HepG2 (cell line): ENCODE data around the gene ALK. TPM values are rescaled to one million over a fixed set of nuclear protein-coding genes. Genes with fewer than 3 reads are reported as not detected.

Experiments used
- ATAC-seq: fragments of 200-7000 bp; cut with Tn5 transposase; 3 replicates; pipeline ENCODE4 v1.9.1; 2020; ENCODE audit warnings: mild to moderate bottlenecking, moderate library complexity
- BruUV-seq: library from RNA; stranded (reverse); fragments of 400-500 nt; replicated peaks from 2 replicates; lab custom pipeline; 2021; lab: Mats Ljungman, UMichigan
- CTCF ChIA-PET: fragments of 300-600 bp; formaldehyde crosslinking; extraction: SDS; loops from one replicate; lab custom pipeline; 2021; ENCODE audit warnings: low total read pairs, inconsistent platforms, low intra/inter-chr PET ratio; lab: Yijun Ruan, JAX
- POLR2A ChIA-PET: fragments of 350-600 bp; sonication (Branson Sonifier 250); formaldehyde crosslinking; loops from one replicate; lab custom pipeline; 2020; ENCODE audit warnings: antibody characterized with exemption, inconsistent platforms; lab: Yijun Ruan, JAX
- DNase-seq: peaks from one replicate; pipeline ENCODE4 v3.0.0-alpha.2; 2015; ENCODE audit warnings: low spot score
- FAIRE-seq: peaks from 3 replicates; lab custom pipeline; 2011; peaks lifted over from hg19 to GRCh38; lab: Jason Lieb, UNC
- H2AFZ ChIP-seq: one replicate; pipeline ENCODE4 v1.6.1; 2011; ENCODE audit warnings: low read length, inconsistent platforms
- H3K27ac ChIP-seq: fragments of 300-600 bp; 3 replicates; pipeline ENCODE4 v1.8.0; 2011; ENCODE audit warnings: mixed run types, mild to moderate bottlenecking, mixed read lengths, low read length, inconsistent platforms; ENCODE audit not compliant: insufficient read depth; ENCODE audit errors: extremely low read length
- H3K27me3 ChIP-seq, 2 experiments: fragments of 200-600 bp in 1 of 2; 2 replicates in 1 of 2; 3 replicates in 1 of 2; pipeline versions ENCODE4 v1.6.0 to v1.8.0; 2011; ENCODE audit warnings: low read length in 2 of 2, mild to moderate bottlenecking in 2 of 2, moderate library complexity in 2 of 2, inconsistent platforms in 1 of 2; ENCODE audit not compliant: insufficient read depth in 2 of 2, control insufficient read depth in 1 of 2
- H3K36me3 ChIP-seq, 2 experiments: fragments of 200-600 bp in 1 of 2; replicated peaks in 1 of 2; 2 replicates in 1 of 2; 3 replicates in 1 of 2; pipeline versions ENCODE4 v1.5.1 to v1.8.0; 2011; ENCODE audit warnings: low read length in 2 of 2, inconsistent platforms in 1 of 2; ENCODE audit not compliant: insufficient read depth in 2 of 2, control insufficient read depth in 1 of 2
- H3K4me1 ChIP-seq: 2 replicates; pipeline ENCODE4 v1.5.1; 2012; ENCODE audit warnings: low read length, inconsistent platforms; ENCODE audit not compliant: insufficient read depth
- H3K4me2 ChIP-seq: 2 replicates; pipeline ENCODE4 v1.6.0; 2011; ENCODE audit warnings: low read depth, low read length, inconsistent platforms
- H3K4me3 ChIP-seq, 3 experiments: fragments of 200-600 bp in 1 of 3; sonication (generic), shearing (Covaris generic) in 1 of 3; replicated peaks in 1 of 3; 2 replicates each; pipeline ENCODE4 v1.5.1; 2011 to 2016; ENCODE audit warnings: low read length in 3 of 3, inconsistent platforms in 2 of 3, low read depth in 2 of 3, mild to moderate bottlenecking in 2 of 3, control low read depth in 1 of 3, mixed read lengths in 1 of 3; ENCODE audit not compliant: insufficient read depth in 1 of 3
- H3K79me2 ChIP-seq: one replicate; pipeline ENCODE4 v1.6.1; 2011; ENCODE audit warnings: low read length, inconsistent platforms; ENCODE audit not compliant: insufficient read depth
- H3K9ac ChIP-seq: 2 replicates; pipeline ENCODE4 v1.6.0; 2011; ENCODE audit warnings: mild to moderate bottlenecking, low read depth, low read length, inconsistent platforms; ENCODE audit not compliant: insufficient read depth
- H3K9me3 ChIP-seq: 2 replicates; pipeline ENCODE4 v1.5.1; 2012; ENCODE audit warnings: mild to moderate bottlenecking, low read length
- H4K20me1 ChIP-seq: 2 replicates; pipeline ENCODE4 v1.6.0; 2011; ENCODE audit warnings: inconsistent platforms, mild to moderate bottlenecking, low read length, moderate library complexity; ENCODE audit not compliant: insufficient read depth
- HDAC2 ChIP-seq: sonication (generic); formaldehyde crosslinking; IDR thresholded peaks from 2 replicates; pipeline ENCODE4 v1.4.0; 2020; ENCODE audit warnings: missing genetic modification reagents
- HOXA3 ChIP-seq: sonication (generic); formaldehyde crosslinking; IDR thresholded peaks from 2 replicates; pipeline ENCODE4 v1.5.0; 2020; ENCODE audit warnings: missing genetic modification reagents
- JUND ChIP-seq: sonication (generic); formaldehyde crosslinking; IDR thresholded peaks from 2 replicates; pipeline ENCODE4 v1.8.0; 2022; ENCODE audit warnings: mild to moderate bottlenecking, missing genetic modification reagents
- KDM6A ChIP-seq: IDR thresholded peaks from 2 replicates; pipeline ENCODE4 v1.6.1; 2016; ENCODE audit warnings: low read depth
- MTF1 ChIP-seq: sonication (generic); formaldehyde crosslinking; IDR thresholded peaks from 2 replicates; pipeline ENCODE4 v1.5.0; 2020; ENCODE audit warnings: missing genetic modification reagents
- STAG1 ChIP-seq: sonication (generic); formaldehyde crosslinking; IDR thresholded peaks from 2 replicates; pipeline ENCODE4 v1.4.0; 2020; ENCODE audit warnings: missing genetic modification reagents
- TAF15 ChIP-seq: fragments of 200-400 bp; formaldehyde crosslinking; IDR thresholded peaks from one replicate; pipeline ENCODE4 v1.6.1; 2018; ENCODE audit warnings: mild to moderate bottlenecking, low read depth, low read length; ENCODE audit not compliant: poor library complexity, severe bottlenecking
- ZKSCAN8 ChIP-seq: IDR thresholded peaks from 2 replicates; pipeline ENCODE4 v1.6.1; 2016; ENCODE audit warnings: borderline replicate concordance, missing genetic modification reagents, missing compliant biosample characterization
- ZNF543 ChIP-seq: sonication (generic); formaldehyde crosslinking; IDR thresholded peaks from 2 replicates; pipeline ENCODE4 v1.4.0; 2020; ENCODE audit warnings: mild to moderate bottlenecking, missing genetic modification reagents
- ZNF839 ChIP-seq: sonication (generic); formaldehyde crosslinking; IDR thresholded peaks from 2 replicates; pipeline ENCODE4 v1.4.0; 2020; ENCODE audit warnings: missing genetic modification reagents, mild to moderate bottlenecking, borderline replicate concordance
- WGBS: methylation state at CpG from one replicate; pipeline ENCODE4 v1.1.6; 2017; ENCODE audit warnings: low lambda C conversion rate; 5-methylcytosine and 5-hydroxymethylcytosine counted together
- in situ Hi-C: cut with HindIII; loops from 2 replicates; pipeline ENCODE4 v1.10.0; 2017; ENCODE audit warnings: low pct_unique_long_range_greater_than_20kb; ENCODE audit not compliant: extremely low pct_ligation_motif_present
- intact Hi-C: fragments of 100-400 bp; cut with micrococcal nuclease; formaldehyde crosslinking; loops from one replicate; pipeline ENCODE4 v1.10.0; 2022; ENCODE audit not compliant: unreplicated experiment
- polyA plus RNA-seq, 8 experiments: library from polyadenylated mRNA; depleted of rRNA in 3 of 8; stranded (reverse) in 7 of 8; unstranded in 1 of 8; fragments of >200 nt; fragmentation: Illumina TruSeq in 4 of 8; extraction: Trizol in 4 of 8; gene quantifications; 2 replicates each; pipeline versions ENCODE4 v1.2.1 to v1.2.3, GENCODE V29; 2011 to 2016; ENCODE audit warnings: low read depth in 4 of 8, missing spikeins in 1 of 8, mixed read lengths in 1 of 8; ENCODE audit not compliant: insufficient read depth in 1 of 8
- total RNA-seq, 5 experiments: library from RNA; depleted of rRNA; stranded (reverse); fragments of >200 nt; fragmentation: Illumina TruSeq; extraction: Trizol; gene quantifications; 2 replicates each; pipeline ENCODE4 v1.2.3, GENCODE V29; 2016; ENCODE audit warnings: low read depth in 1 of 5
- TF ChIP-seq, protein P1 (sequence below): sonication (generic); formaldehyde crosslinking; IDR thresholded peaks from 2 replicates; pipeline ENCODE4 v1.5.0; 2020; ENCODE audit warnings: mild to moderate bottlenecking, missing genetic modification reagents, moderate library complexity
- TF ChIP-seq, protein P2 (sequence below): sonication (generic); formaldehyde crosslinking; IDR thresholded peaks from 2 replicates; pipeline ENCODE4 v1.4.0; 2020; ENCODE audit warnings: mild to moderate bottlenecking, missing genetic modification reagents
- TF ChIP-seq, protein P3 (sequence below): sonication (generic); formaldehyde crosslinking; IDR thresholded peaks from 2 replicates; pipeline ENCODE4 v1.8.1; 2023; ENCODE audit warnings: mild to moderate bottlenecking, moderate library complexity, missing genetic modification reagents
- TF ChIP-seq, protein P4 (sequence below): IDR thresholded peaks from 2 replicates; pipeline ENCODE4 v1.6.1; 2016

The ALK gene
- total and polyA plus RNA-seq, 2 of the 13 experiments (the other 11 are each of a cell fraction or from before 2014, with no cell fraction given), result not detected

DNA sequence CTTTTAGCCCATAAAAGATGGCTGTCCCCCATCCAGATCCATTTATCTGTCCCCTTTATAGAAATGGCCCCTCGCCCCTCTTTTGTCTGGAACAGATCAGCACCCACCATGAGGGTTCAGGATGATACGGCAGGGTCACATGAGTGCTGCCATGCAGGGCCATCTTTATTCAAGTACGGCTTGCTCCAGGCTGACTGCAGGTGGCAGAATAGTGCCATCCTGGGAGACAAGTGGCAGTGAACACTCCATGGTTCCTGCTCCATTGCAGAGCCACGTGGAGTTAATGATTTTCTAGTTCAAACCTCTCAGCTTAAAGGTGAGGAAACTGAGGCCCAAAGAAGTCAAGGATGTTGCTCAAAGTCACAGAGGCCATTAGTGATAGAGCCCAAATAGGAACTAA, 625.5 kb downstream of the ALK start:
- 0 out of 3 replicates have a peak, but pooled peaks have one; percentile 39 for ATAC-seq
- no peaks in the 10 kb centered on the region for H4K20me1 ChIP-seq
- H3K9me3 ChIP-seq, result no peaks in the 10 kb centered on the region
- no peak overlapping the region for H3K9ac ChIP-seq
- CTCF ChIA-PET, result no interaction called here
- no peak overlapping the region for H3K4me2 ChIP-seq
- no peak for FAIRE-seq
- DNase-seq, result no peak
- H3K27ac ChIP-seq, result no peak overlapping the region
- intact Hi-C loops, result no loop called here
- BruUV-seq, result no TSS peak
- TF ChIP-seq, protein P1, sequence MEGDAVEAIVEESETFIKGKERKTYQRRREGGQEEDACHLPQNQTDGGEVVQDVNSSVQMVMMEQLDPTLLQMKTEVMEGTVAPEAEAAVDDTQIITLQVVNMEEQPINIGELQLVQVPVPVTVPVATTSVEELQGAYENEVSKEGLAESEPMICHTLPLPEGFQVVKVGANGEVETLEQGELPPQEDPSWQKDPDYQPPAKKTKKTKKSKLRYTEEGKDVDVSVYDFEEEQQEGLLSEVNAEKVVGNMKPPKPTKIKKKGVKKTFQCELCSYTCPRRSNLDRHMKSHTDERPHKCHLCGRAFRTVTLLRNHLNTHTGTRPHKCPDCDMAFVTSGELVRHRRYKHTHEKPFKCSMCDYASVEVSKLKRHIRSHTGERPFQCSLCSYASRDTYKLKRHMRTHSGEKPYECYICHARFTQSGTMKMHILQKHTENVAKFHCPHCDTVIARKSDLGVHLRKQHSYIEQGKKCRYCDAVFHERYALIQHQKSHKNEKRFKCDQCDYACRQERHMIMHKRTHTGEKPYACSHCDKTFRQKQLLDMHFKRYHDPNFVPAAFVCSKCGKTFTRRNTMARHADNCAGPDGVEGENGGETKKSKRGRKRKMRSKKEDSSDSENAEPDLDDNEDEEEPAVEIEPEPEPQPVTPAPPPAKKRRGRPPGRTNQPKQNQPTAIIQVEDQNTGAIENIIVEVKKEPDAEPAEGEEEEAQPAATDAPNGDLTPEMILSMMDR (CRISPR knock-in tag), result peak; percentile 41; the same call in 1 of the 2 replicates
- TF ChIP-seq STAG1 (CRISPR knock-in tag) (peak; percentile 28; the same call in 1 of the 2 replicates), ZNF839 (CRISPR knock-in tag) (no peak), ZKSCAN8 (no peak)
- TF ChIP-seq, all 625 proteins: peak for 2
- WGBS, result 2% methylated on average over 4 of the region's 4 CpGs
- Histone ChIP-seq H3K4me3 (no peak overlapping the region), H3K27me3 (peaks cover 0 to 5% of the 10 kb centered on the region in 2 experiments; a peak in 1 of 5 replicates), H3K79me2 (no peaks in the 10 kb centered on the region), H3K4me1 (no peaks in the 10 kb centered on the region), H2AFZ (no peak overlapping the region), H3K36me3 (no peaks in the 10 kb centered on the region)
- POLR2A ChIA-PET, result no interaction called here
- in situ Hi-C loops, result no loop called here

DNA sequence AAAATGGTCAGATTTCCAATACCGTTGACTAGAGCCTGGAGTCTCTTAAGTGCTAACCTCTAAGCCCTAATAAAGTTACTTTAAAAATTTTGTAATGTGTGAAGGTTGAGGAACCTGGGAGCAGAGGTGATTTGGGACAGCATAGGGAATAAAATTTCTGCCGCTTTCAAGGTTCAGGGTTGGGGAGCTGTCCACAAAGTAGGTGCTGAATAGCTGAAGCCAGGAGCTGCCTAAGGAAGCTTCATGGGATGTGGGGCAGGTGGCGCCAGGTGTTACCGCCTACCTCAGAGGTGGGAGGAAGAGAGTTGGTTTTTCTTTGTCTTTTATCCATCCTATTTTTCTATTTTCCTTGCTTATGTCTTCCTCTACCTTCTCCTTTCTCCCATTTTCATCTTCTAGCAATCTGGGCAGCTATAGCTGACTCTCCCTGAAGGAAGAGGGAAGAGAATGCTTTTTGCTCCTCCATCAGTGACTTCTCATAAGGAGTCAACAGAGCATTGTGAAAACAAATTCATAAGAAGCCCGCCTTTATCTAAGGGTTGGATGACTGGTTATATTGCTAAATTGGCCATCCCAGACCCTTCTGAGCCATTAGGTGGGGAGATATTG, 627.5 kb downstream of the ALK start:
- BruUV-seq, result no TSS peak
- ATAC-seq (peak; percentile 45; the same call in 1 of the 3 replicates), DNase-seq (peak; percentile 19), FAIRE-seq (no peak)
- Histone ChIP-seq H3K9ac (no peak overlapping the region), H3K27me3 (peaks cover 0 to 5% of the 10 kb centered on the region in 2 experiments; a peak in 2 of 5 replicates), H3K4me2 (no peak overlapping the region), H4K20me1 (no peaks in the 10 kb centered on the region), H3K79me2 (no peaks in the 10 kb centered on the region), H3K36me3 (no peaks in the 10 kb centered on the region), H3K4me3 (no peak overlapping the region), H3K4me1 (no peaks in the 10 kb centered on the region), H3K27ac (no peak overlapping the region), H2AFZ (no peak overlapping the region), H3K9me3 (no peaks in the 10 kb centered on the region)
- WGBS, result 6% methylated on average over 5 of the region's 5 CpGs
- intact Hi-C loops, result no loop called here
- in situ Hi-C loops, result no loop called here
- POLR2A ChIA-PET, result no interaction called here
- CTCF ChIA-PET, result no interaction called here
- TF ChIP-seq, protein P2, sequence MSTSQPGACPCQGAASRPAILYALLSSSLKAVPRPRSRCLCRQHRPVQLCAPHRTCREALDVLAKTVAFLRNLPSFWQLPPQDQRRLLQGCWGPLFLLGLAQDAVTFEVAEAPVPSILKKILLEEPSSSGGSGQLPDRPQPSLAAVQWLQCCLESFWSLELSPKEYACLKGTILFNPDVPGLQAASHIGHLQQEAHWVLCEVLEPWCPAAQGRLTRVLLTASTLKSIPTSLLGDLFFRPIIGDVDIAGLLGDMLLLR (CRISPR knock-in tag), result no peak
- TF ChIP-seq JUND (CRISPR knock-in tag) (no peak), KDM6A (no peak), TAF15 (no peak), HDAC2 (CRISPR knock-in tag) (peak; percentile 49), ZNF543 (CRISPR knock-in tag) (no peak), MTF1 (CRISPR knock-in tag) (no peak), HOXA3 (CRISPR knock-in tag) (no peak)
- TF ChIP-seq, protein P3, sequence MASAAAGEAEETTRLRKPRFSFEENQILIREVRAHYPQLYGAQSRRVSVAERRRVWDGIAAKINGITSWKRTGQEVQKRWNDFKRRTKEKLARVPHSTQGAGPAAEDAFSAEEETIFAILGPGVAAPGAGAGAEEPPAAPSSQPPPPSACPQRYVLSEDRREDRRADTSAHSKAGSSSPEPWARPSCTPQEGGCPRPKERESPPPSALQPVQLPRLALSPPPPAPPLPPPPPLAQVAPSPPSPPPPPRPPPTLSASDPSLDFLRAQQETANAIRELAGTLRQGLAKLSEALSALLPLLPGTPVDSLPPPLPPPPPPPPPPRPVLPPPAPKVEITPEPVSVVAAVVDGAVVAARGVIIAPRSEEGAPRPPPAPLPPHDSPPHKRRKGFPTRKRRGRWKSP (CRISPR knock-in tag), result no peak
- TF ChIP-seq, protein P4, sequence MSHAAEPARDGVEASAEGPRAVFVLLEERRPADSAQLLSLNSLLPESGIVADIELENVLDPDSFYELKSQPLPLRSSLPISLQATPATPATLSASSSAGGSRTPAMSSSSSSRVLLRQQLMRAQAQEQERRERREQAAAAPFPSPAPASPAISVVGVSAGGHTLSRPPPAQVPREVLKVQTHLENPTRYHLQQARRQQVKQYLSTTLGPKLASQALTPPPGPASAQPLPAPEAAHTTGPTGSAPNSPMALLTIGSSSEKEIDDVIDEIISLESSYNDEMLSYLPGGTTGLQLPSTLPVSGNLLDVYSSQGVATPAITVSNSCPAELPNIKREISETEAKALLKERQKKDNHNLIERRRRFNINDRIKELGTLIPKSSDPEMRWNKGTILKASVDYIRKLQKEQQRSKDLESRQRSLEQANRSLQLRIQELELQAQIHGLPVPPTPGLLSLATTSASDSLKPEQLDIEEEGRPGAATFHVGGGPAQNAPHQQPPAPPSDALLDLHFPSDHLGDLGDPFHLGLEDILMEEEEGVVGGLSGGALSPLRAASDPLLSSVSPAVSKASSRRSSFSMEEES (CRISPR knock-in tag), result 0 out of 2 replicates have a peak, but pooled peaks have one; percentile 45
